Mesodermal cell (in vitro differentiated cells): ENCODE results near the gene ZSWIM5.
"Not testable (repeated sequence)": the region's sequence is repeated elsewhere in the genome, so short reads cannot be mapped to it uniquely, and the experiment has no call there.

Experiments used
- H3K27ac ChIP-seq: 2 replicates; pipeline ENCODE4 v1.7.0; 2013; ENCODE audit warnings: mild to moderate bottlenecking, low read depth, low read length, moderate library complexity; ENCODE audit not compliant: severe bottlenecking
- H3K36me3 ChIP-seq: 2 replicates; pipeline ENCODE4 v1.7.1; 2013; ENCODE audit warnings: mild to moderate bottlenecking, low read length, moderate library complexity; ENCODE audit not compliant: control insufficient read depth, insufficient read depth
- H3K4me1 ChIP-seq: one replicate; pipeline ENCODE4 v1.7.1; 2013; ENCODE audit warnings: mild to moderate bottlenecking, low read length; ENCODE audit not compliant: insufficient read depth, control insufficient read depth, poor library complexity, severe bottlenecking
- H3K4me3 ChIP-seq: 2 replicates; pipeline ENCODE4 v1.7.0; 2013; ENCODE audit warnings: low read length, control low read depth, mild to moderate bottlenecking; ENCODE audit not compliant: insufficient read depth, poor library complexity, severe bottlenecking; ENCODE audit errors: extremely low read depth
- H3K9me3 ChIP-seq: 2 replicates; pipeline ENCODE4 v1.7.1; 2013; ENCODE audit warnings: mild to moderate bottlenecking, low read length, moderate library complexity; ENCODE audit not compliant: control insufficient read depth
- WGBS, 2 experiments: methylation state at CpG; one replicate each; pipeline ENCODE4 v1.1.5; 2013; ENCODE audit warnings: missing lambda C conversion rate in 2 of 2; ENCODE audit not compliant: insufficient coverage in 2 of 2; 5-methylcytosine and 5-hydroxymethylcytosine counted together

The ZSWIM5 gene

GRCh38 chr1:45095450-45095849, 111.0 kb downstream of the ZSWIM5 start:
- Histone ChIP-seq H3K36me3 (no peaks in the 10 kb centered on the region), H3K4me3 (no peak overlapping the region), H3K27ac (no peak overlapping the region), H3K9me3 (no peaks in the 10 kb centered on the region), H3K4me1 (no peaks in the 10 kb centered on the region)
- WGBS, 2 experiments, result no CpG with 5 or more reads among the region's 2 CpGs

DNA sequence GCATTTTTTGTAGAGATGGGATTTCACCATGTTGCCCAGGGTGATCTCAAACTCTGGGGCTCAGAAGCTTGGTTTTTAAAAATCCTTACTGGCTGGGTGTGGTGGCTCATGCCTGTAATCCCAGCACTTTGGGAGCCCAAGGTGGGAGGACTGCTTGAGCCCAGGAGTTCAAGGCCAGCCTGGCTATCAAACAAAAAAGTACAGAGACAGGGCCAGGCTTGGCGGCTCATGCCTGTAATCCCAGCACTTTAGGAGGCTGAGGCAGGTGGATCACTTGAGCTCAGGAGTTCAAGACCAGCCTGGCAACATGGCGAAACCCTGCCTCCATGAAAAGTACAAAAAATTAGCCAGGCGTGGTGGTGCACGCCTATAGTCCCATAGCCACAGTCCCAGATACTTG, 112.0 kb downstream of the ZSWIM5 start:
- H3K36me3 ChIP-seq, result not testable (repeated sequence)
- WGBS, 2 experiments, result 88 to 96% methylated on average over 4 of the region's 4 CpGs

GRCh38 chr1:45093334-45093733, 113.1 kb downstream of the ZSWIM5 start:
- no peaks in the 10 kb centered on the region for H3K4me1 ChIP-seq
- no peaks in the 10 kb centered on the region for H3K36me3 ChIP-seq
- H3K4me3 ChIP-seq, result no peak overlapping the region
- H3K27ac ChIP-seq, result no peak overlapping the region
- H3K9me3 ChIP-seq, result no peaks in the 10 kb centered on the region

More for the DNA sequence above, 112.0 kb downstream of the ZSWIM5 start:
- H3K4me3 ChIP-seq, H3K4me1 ChIP-seq, H3K9me3 ChIP-seq, H3K27ac ChIP-seq: not testable (repeated sequence)

DNA sequence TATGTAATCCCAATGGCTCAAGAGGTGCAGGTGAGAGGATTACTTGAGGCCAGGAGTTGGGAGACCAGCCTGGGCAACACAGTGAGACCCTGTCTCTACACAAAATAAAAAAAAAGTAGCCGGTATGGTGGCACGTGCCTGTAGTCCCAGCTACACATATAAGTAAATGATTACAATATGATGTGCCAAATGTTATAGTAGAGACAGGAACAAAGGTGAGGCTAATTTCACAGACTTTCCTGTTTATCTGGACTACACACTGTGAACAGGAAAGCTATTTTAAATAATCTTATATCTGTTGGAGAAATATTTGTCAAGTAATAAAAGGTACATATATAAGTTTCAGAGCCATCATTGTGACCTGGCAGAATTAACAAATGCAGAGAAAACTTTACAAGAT, 116.7 kb downstream of the ZSWIM5 start:
- H3K36me3 ChIP-seq, result no peaks in the 10 kb centered on the region
- no peak overlapping the region for H3K4me3 ChIP-seq
- no peak overlapping the region for H3K27ac ChIP-seq
- WGBS, 2 experiments, result no CpG with 5 or more reads among the region's 2 CpGs
- H3K9me3 ChIP-seq, result no peaks in the 10 kb centered on the region
- no peaks in the 10 kb centered on the region for H3K4me1 ChIP-seq

DNA sequence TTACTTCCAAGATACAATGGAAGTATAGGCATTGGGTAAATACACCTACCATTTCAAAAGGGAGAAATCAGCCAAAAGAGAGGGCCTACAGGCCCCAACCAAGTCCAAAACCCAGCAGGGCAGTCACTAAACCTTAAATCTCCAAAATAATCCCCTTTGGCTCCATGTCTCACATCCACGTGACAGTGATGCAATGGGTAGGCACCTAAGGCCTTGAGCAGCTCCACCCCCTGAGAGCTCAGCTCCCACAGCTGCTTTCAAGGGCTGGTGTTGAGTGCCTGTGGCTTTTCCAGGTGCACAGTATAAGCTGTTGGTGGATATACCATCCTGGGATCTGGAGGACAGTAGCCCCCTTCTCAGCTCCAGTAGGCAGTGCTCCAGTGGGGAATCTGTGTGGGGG, 121.8 kb downstream of the ZSWIM5 start:
- Histone ChIP-seq H3K4me3 (no peak overlapping the region), H3K27ac (no peak overlapping the region), H3K4me1 (no peaks in the 10 kb centered on the region), H3K9me3 (no peaks in the 10 kb centered on the region), H3K36me3 (no peaks in the 10 kb centered on the region)
- 100% methylated on average over 1 of the region's 1 CpG for WGBS, 2 experiments

DNA sequence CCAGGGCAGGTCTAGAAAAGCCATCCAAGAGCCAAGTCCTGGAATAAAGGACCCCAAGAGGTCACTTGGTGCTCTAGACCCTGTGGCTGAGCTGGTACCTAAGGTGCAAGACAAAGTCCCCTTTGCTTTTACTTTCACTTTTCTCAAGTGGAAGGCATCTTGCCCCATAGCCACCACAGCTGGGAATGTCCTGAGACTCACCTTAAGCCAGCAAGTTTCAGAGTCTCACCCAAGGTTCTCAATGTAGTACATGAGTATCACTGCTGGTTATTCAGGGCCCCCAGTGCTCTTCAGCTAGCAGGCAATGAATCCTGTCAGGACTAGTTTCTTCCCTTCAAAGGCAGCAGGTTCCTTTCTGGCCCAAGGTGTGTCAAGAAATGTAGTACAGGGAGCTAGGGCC, 126.9 kb downstream of the ZSWIM5 start:
- H3K27ac ChIP-seq, result no peak overlapping the region
- no peaks in the 10 kb centered on the region for H3K36me3 ChIP-seq
- H3K4me3 ChIP-seq, result no peak overlapping the region

DNA sequence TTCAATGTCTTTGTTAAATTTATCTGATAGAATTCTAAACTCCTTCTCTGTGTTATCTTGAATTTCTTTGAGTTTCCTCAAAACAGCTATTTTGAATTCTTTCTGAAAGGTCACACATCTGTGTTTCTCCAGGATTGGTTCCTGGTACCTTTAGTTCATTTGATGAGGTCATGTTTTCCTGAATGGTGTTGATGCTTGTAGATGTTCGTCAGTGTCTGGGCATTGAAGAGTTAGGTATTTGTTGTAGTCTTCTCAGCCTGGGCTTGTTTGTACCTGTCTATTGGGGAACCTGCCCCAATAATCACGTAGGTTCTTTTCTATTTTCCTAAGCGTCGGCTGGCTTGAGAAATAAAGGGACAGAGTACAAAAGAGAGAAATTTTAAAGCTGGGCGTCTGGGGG, 129.4 kb downstream of the ZSWIM5 start:
- not testable (repeated sequence) for H3K4me3 ChIP-seq, H3K27ac ChIP-seq, H3K4me1 ChIP-seq, H3K9me3 ChIP-seq, H3K36me3 ChIP-seq
- 100% methylated on average over 1 of the region's 5 CpGs for WGBS, 2 experiments

More for the DNA sequence above, 126.9 kb downstream of the ZSWIM5 start:
- Histone ChIP-seq H3K9me3 (peaks cover 3% of the 10 kb centered on the region), H3K4me1 (no peaks in the 10 kb centered on the region)

DNA sequence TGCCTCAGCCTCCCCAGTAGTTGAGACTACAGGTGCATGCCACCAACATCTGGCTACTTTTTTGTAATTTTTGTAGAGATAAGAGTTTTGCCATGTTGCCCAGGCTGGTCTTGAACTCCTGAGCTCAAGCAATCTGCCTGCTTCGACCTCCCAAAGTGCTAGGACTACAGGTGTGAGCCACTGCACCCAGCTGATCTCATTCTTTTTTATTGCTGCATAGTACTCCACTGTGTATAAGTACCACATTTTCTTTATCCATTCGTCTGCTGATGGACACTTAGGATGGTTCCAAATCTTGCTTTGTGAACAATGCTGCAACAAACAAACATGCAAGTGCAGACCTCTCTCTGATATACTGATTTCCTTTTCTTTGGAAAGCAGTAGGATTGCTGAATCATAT, 134.8 kb downstream of the ZSWIM5 start:
- no peaks in the 10 kb centered on the region for H3K9me3 ChIP-seq
- no peaks in the 10 kb centered on the region for H3K36me3 ChIP-seq
- H3K4me3 ChIP-seq, result no peak overlapping the region
- WGBS, 2 experiments, result 66 to 83% methylated on average over 2 of the region's 2 CpGs
- no peak overlapping the region for H3K27ac ChIP-seq
- no peaks in the 10 kb centered on the region for H3K4me1 ChIP-seq

DNA sequence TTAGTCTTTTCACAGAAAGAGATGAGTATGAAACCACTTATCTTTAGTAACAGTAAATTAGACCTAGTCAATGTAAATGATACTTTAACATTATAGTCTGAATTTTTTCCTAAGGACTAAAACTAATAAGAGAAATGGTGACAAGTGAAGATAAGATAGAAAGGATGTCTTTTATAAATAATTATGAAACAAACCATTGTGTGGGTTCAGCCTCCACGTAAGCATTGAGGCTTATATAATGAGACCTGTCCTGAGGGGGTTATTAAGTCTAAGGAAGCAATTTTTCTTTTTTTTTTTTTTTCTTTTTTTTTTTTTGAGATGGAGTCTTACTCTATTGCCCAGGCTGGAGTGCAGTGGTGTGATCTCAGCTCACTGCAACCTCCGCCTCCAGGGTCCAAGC, 138.6 kb downstream of the ZSWIM5 start:
- Histone ChIP-seq H3K4me3 (no peak overlapping the region), H3K36me3 (no peaks in the 10 kb centered on the region), H3K9me3 (no peaks in the 10 kb centered on the region), H3K4me1 (no peaks in the 10 kb centered on the region), H3K27ac (no peak overlapping the region)
- WGBS, 2 experiments, result no CpG with 5 or more reads among the region's 2 CpGs

- no peak overlapping the region for H3K27ac ChIP-seq
- WGBS, 2 experiments, result 100% methylated on average over 1 of the region's 2 CpGs; no CpG with 5 or more reads in 1 of the 2 experiments
- no peaks in the 10 kb centered on the region for H3K36me3 ChIP-seq
- no peak overlapping the region for H3K4me3 ChIP-seq
- no peaks in the 10 kb centered on the region for H3K4me1 ChIP-seq
- H3K9me3 ChIP-seq, result no peaks in the 10 kb centered on the region
Measured at GRCh38 chr1:45065083-45065482, 141.3 kb downstream of the ZSWIM5 start.

- not testable (repeated sequence) for H3K9me3 ChIP-seq, H3K4me1 ChIP-seq, H3K4me3 ChIP-seq, H3K36me3 ChIP-seq, H3K27ac ChIP-seq
- WGBS, 2 experiments, result no CpG with 5 or more reads among the region's 4 CpGs
Measured at GRCh38 chr1:45062463-45062862, 143.9 kb downstream of the ZSWIM5 start.

DNA sequence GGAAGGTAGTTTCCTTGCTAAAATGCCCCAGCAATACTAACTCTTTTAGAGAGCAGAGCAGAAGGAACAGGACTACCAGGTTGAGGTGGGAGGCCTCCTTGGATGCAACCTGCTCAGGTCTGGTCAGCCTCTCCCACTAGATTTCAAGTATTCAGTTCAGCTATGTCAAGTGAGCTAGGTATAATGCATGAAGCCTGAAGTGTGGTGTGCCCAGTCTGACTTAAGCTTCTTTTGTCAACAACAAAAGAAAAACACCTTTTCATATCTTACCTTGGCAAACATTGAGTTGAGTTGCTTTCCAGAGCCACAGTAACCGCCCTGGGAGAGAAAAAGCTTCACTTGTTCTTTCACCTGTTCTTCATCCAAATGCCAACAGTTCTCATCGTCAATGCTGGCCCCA, 146.6 kb downstream of the ZSWIM5 start:
- Histone ChIP-seq H3K27ac (no peak overlapping the region), H3K4me1 (no peaks in the 10 kb centered on the region), H3K9me3 (no peaks in the 10 kb centered on the region), H3K36me3 (no peaks in the 10 kb centered on the region), H3K4me3 (no peak overlapping the region)
- 88 to 93% methylated on average over 1 to 2 of the region's 2 CpGs for WGBS, 2 experiments
